ENCODE data around the gene ATP8A1.

ATP8A1 gene

GRCh38 chr4:42561031-42561430 is 95.9 kb downstream of the ATP8A1 start:
- no peak for DNase-seq

- DNase-seq: no peak
Measured at GRCh38 chr4:42560467-42560861, 96.4 kb downstream of the ATP8A1 start.

- DNase-seq: no peak
Measured at GRCh38 chr4:42558156-42558555, 98.7 kb downstream of the ATP8A1 start.

DNA sequence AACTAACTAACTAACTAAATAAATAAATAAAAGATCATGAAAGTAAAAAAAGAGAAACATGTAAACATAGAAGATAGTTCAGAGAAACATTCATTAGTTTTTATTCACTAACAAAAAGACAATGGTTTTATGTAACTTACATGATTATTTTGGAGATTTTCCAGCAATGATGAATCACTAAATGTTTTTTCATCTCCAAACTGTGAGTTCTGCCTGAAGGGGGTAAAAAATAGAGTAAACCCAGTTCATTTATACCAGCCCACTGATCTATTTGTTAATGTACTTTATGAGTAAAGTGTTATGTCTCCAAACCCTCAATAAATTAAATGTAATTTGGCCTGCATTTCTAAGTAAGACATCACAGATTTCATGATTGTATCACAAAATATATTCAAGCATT is 101.1 kb downstream of the ATP8A1 start:
- no peak for DNase-seq

GRCh38 chr4:42554072-42554471 is 102.8 kb downstream of the ATP8A1 start:
- DNase-seq: no peak

- DNase-seq: no peak
Measured at GRCh38 chr4:42549896-42550295, 107.0 kb downstream of the ATP8A1 start.

DNA sequence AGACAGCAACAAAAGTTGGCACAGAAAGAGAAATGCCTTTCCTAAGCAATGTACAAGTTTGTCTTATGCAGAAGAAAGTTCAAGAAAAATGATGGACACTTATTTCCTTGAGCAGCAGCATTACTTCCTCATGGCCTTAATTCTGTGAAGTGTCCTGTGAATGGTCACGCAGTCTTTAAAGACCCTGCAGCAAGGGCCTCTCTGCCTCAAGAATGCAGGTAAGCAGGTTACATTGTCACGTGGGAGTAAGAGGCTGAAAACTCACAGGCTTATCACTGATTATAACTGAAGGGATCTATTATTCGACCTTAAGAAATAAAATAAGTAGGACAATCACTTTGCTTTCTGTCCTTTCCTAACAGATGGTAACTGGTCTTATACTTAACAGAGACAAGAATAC is 109.1 kb downstream of the ATP8A1 start:
- no peak for DNase-seq

DNA sequence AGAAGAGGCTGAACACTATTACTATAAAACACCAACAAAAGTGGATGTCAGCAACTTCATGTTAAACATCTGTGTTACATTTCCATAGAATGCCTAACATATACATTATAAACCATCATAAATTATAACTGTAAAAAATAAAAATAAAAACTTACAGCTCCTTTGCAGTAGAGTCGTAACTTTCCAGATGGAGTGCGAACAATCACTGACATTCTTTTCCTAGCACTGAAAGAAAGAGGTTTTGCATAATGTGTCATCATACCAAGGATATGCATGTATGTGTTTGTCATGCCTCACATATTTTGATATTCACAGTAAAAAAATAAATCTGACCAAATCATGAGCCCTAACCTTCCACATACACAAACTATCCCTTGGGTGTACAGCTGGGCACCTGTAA is 113.1 kb downstream of the ATP8A1 start:
- no peak for DNase-seq

DNA sequence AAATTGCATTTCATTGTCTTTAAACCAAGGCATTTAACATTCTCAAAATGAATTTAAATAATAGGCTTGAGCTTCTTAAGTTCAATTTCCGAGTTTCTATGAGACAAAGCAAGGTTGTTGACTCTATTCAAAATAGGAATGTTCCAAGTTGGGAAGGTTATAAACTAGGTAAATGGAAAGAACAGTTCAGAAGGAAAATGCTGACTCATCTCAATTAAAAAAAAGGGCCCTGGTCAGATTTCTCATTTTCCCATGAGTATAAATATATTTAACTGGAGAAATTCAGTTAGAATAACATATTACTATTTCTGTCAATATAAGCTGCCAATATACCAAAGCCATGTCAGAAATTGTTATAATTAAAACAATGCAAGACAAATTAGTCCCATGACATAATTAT is 113.8 kb downstream of the ATP8A1 start:
- no peak for DNase-seq

DNA sequence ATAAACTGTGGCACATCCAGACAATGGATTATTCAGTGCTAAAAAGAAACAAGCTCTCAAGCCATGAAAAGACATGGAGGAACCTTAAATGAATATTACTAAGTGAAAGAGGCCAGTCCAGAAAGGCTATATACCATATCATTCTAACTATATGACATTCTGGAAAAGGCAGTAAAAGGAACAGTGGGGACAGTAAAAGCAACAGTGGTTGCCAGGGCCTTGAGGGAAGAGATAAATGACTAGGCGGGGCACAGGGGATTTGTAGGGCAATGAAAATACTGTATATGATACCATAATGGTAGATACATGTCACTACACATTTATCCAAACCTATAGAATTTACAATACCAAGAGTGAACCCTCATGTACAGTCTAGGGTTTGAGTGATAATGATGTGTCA is 115.3 kb downstream of the ATP8A1 start:
- no peak for DNase-seq

- no peak for DNase-seq
Measured at GRCh38 chr4:42533042-42533441, 123.9 kb downstream of the ATP8A1 start.

DNA sequence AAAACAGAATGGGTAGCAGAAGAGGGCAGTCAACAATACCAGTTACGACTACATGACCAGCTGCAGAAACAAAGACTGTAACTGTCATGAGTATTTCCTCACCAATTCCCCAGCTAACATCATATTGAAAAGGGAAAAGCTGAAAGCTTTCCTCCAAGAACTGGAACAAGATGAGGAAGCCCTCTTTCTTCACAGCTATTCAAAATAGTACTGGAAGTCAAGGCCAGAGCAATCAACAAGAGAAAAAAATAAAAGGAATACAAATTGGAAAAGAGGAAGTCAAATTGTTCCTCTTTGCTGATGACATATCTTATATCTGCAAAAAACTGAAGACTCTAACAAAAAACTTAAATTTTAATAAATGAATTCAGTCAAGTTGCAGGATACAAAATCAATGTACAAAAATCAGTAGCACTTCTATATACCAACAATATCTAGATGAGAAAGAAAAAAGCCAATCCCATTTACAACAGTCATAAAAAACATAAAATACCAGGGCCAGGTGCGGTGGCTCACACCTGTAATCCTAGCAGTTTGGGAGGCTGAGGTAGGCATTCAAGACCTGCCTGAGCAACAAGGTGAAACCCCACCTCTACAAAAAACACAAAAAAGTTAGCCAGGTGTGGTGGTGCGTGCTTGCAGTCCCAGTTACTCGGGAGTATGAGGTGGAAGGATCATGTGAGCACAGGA is 125.4 kb downstream of the ATP8A1 start:
- no peak for DNase-seq

DNA sequence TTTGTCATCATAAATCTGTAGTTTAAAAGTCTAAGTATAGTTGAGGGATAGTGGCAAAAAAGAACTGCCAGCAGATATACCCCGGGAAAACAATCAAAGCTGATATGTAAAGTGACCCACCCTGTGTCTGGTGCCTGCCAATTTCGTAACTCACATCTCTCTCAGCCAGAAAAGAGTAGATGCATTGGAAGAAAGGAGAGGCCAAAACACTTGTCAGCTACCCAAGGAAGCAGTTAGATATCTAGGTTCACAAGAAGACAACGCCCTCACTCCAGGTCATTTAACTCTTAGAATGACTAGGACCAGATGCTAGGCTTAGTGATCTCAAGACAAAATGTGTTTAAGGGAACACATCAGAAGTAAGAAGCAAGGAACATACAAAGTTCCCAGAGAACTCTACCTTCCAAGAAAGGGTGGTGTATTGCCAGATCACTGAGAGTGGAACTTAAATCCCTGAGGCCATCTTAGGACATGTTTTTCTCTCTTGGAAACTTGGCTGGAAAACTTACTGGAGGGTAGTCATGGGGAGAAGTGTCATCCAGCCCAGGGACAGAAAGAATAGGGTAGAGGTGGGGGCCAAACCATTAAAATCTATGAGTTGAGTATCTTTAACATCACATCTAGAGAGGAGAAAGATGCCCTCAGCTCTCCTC is 133.7 kb downstream of the ATP8A1 start:
- DNase-seq: no peak

DNA sequence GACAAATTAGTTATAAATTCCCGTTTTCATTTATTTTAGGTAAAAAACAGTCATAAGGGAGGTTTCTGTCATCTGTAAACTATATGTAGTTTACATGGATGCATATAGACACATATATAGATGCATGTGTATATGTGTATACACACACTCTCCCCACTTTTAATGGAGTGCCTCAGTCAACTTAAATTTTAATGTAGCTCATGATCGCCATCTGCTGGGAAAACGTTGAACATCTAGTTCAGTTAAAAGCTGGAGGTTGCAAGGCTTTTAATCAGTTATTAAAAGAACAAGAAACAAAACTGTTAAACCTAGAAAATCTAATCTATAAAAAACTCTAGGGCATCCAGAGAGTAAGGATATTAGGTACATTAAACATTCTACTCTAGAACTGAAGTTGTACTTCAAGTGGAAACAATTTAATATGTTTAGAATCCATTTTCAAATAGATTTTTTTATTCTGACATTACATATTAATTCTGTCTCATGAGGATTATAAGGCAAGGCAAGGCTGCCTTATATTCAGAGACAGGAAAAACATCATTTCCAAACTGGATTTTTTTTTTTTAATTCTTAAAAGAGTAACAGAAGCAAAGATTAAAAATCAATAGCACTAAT is 137.0 kb downstream of the ATP8A1 start:
- no peak for DNase-seq

DNA sequence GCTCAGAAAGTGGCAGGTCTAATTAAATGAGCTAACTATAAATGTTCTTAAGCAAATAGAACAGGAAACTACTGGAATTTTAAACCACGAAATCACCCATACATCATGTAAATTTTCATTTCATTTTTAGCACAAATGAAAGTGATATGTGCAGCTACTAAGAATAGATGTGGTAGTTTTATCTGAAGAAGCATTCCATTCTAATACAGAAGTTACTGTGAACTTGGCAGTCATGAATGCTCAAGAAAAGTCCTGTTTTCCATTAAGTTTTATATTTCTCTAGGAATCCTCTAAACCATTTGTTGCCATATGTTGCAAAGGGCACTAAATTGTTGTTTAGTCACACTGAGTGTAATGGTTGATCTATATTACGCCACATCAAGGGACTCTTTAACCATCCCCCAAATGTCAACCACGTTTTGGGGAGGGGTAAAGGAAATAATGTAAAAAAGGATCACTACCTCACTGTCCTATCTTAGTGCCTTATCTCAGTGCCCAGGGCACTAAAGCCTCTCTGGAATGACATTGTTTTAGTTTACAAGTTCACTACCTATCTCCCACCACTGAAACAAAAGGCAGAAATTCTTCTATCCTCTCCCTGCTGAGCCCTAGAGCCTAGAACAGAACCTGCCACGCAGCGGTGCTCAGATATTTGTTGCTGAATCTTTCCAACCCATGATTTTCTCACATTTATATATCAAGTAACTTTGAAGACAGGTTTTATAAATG is 141.6 kb downstream of the ATP8A1 start:
- no peak for DNase-seq

DNA sequence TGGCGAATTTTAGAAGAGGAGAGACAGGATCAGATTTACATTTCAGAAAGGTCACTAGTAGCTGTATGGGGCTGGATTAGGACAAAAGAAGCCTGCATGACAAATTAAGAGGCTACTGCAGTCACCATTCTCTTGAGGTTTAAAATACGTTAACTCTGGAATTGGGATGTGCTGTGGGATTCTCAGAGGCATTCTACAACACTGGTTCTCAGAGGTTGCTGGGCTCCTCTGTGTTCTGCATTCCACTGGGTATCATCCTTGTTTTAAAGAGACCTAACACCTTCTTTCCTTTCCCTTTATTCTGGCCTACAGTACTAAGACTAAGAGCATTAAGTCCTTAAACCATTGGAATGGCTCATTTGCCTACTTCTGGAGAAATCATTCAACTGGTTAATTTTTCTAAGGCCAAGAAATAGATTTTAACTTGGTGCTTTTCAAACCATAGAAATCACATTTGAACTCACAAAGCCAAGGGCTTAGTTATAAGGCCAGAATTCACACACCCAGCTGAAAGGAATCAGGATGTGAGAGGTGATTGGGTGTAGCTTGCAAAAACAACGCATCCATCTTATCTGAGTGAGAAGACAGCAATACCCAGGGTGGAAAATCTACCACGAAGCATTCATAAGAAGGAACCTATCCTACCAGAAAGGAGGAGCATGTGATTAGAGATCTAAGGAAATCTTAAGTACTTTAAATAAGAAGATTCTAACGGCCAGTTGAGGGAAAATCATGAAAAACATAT is 143.0 kb downstream of the ATP8A1 start:
- DNase-seq: no peak

GRCh38 chr4:42512226-42512625 is 144.7 kb downstream of the ATP8A1 start:
- DNase-seq: no peak

DNA sequence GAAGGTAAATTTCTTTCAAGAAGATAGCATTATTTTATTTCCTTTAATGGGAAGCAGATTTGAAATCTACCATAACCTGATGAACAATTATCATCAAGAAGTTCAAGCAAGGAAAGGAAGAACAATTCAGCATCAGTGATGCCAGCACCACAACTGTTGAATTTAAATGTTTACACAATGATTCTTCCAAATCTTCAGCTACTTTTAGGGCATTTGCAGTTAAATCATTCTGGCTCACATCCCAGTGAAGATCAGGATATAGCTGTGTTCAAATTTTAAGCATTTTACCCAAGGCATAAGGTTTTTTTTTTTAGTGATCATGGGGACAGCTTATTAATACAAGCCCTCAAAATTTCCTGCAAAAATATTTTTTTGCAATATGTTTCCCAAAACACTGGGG is 146.7 kb downstream of the ATP8A1 start:
- DNase-seq: no peak

DNA sequence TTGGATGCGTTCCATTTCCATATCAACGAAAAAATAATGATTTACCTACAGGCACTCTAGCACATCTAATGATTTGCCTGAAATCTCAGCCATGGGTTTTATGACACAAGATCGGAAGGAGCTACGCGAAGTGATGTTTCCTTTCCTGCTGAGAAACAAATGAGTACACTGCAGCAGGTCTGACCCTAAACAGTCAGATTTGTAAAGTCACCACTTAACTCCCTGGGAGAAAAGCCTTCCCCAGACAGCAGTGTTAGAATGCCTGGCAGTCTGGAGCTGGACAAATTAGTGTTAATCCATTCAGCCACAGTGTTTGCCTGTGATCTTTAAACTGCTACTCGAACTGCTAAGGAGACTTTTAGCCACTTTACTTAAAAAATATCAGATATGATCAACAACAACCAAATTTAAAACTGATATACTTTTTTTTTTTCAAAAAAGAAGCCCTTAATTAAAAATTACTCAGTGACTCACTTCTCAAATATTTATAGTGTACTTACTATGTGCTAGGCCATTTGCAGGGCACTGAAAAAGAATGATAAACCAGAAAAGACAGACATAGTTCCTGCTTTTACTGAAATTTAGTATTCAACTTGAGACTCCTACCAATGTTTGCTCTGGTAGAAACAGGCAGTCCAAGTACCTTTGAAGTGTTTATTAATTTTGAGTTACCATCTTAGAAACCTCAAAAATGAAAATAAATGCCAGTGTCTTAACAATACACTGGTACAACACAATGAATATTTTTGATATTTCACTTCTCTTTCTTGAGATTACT is 155.1 kb downstream of the ATP8A1 start:
- no peak for DNase-seq

DNA sequence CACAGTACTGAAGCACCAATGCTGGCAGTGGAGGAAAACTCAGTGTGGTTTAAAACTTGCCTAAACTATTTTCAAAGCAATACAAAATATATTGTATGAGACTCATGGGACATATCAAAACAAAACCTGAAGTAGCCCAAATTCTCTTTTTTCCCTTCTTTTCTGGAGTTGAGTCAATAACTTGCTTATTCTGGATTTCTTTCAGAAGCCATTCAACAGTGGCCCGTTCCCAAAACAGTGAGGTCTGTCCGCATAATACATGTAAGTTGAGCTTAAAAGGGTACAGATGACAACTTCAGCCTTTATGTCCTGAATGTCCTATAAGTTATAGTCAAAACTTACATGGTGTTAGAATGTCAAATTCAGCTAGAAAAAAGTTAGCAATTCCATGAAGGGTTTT is 158.9 kb downstream of the ATP8A1 start:
- DNase-seq: no peak

DNA sequence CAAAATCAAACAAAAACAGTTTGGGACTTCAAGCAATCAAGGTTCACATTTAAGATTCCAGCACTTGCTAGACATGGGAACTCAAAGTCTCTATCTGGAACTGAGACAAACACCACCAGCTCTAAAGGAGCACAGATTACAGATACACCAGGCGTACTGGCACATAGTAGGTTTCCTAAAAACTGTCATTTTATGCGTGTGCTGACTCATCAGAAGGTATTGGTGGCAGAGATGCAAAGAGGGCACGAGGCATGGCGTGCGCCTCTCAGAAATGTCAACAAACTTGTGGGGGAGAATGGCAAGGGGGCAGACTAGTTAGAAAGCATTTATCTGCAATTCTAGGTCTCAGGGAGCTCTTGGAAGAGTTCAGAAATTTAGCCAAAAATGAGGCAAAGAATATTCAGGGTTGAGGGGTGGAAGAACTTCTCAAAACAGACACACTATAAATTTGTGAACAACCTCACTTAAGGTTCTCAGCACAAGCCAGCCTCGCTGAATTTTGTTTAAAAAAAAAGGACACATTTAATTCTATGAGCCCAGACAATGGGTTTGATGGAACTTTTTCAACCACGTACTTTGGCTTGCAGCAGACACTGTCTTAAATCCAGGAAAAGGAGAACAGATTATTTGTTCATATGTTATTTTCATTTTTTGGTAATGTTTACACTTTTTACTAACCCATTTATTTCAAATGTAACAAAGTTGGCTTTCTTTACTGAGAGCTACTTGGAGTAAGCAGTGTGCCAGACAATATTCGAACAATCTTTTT is 159.6 kb downstream of the ATP8A1 start:
- DNase-seq: no peak

DNA sequence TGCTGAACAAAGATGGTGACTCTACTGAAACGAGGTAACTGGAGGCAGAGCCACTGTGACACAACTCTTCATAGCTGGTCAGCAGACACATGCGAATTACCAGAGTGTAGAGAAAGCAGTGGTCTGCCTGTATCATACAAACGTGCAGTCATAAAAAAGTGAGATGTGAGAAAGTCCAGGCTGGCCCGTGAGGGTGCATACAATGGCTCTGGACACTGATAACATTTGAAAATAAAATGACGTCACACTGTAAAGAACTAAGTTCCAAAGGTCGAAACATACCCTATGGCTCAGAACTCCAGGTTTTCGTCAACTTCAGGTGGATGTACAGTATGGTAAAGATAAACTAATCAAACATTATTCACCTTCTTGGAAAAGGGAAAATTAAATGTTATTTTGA is 163.9 kb downstream of the ATP8A1 start:
- no peak for DNase-seq

Data from NCI-H748 treated with DMSO at 0.1 percent for 48 hours (cell line).